ENCODE data around the gene TMEM163.

- TF ChIP-seq, protein P1, sequence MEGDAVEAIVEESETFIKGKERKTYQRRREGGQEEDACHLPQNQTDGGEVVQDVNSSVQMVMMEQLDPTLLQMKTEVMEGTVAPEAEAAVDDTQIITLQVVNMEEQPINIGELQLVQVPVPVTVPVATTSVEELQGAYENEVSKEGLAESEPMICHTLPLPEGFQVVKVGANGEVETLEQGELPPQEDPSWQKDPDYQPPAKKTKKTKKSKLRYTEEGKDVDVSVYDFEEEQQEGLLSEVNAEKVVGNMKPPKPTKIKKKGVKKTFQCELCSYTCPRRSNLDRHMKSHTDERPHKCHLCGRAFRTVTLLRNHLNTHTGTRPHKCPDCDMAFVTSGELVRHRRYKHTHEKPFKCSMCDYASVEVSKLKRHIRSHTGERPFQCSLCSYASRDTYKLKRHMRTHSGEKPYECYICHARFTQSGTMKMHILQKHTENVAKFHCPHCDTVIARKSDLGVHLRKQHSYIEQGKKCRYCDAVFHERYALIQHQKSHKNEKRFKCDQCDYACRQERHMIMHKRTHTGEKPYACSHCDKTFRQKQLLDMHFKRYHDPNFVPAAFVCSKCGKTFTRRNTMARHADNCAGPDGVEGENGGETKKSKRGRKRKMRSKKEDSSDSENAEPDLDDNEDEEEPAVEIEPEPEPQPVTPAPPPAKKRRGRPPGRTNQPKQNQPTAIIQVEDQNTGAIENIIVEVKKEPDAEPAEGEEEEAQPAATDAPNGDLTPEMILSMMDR (IDR thresholded peaks at IDR 0.05): no peak
- TF ChIP-seq POLR2A (IDR thresholded peaks at IDR 0.05): no peak
These were observed 182.5 kb downstream of the TMEM163 start for GRCh38 chr2:134536296-134536695.
